ENCODE results near the gene BCAS3. TPM values are rescaled to one million over a fixed set of nuclear protein-coding genes. Genes with fewer than 3 reads are reported as not detected.

Gene BCAS3
- total RNA-seq, 4 donors from 2014 or later: 18.7 to 37.8 (median 24.9) TPM

DNA sequence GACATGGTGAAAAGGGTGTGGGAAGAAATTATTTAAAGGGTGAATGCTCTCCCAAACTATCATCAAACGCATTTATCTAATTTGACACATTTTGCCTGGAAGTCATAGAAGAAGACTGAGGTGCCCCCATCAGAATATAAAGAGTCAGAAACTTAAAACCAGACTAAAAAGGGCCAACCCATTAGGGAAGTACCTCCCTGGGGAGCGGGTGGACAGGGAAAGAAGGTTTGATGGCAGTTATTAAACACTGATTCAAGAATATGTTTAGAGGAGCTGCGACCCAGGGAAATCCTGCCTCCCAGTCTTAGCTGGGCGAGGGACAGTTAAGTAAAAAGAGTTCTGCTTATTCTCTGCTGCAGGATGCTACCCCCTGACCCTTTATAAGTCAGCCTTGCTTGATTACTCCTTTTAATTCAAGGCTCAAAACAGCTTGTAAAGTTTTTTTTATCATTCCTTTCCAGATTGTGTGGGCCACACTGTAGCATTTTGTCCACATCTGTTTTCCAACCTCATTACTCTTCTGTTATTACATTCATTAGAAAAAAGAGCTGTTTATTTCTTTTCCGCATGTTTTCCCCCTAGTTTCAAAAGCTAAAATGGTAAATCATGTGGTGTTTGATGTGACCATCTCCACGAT is 583.5 kb downstream of the BCAS3 start:
- no peak for ATAC-seq (ENCODE audit: low FRiP score)
- TF ChIP-seq, protein P1, sequence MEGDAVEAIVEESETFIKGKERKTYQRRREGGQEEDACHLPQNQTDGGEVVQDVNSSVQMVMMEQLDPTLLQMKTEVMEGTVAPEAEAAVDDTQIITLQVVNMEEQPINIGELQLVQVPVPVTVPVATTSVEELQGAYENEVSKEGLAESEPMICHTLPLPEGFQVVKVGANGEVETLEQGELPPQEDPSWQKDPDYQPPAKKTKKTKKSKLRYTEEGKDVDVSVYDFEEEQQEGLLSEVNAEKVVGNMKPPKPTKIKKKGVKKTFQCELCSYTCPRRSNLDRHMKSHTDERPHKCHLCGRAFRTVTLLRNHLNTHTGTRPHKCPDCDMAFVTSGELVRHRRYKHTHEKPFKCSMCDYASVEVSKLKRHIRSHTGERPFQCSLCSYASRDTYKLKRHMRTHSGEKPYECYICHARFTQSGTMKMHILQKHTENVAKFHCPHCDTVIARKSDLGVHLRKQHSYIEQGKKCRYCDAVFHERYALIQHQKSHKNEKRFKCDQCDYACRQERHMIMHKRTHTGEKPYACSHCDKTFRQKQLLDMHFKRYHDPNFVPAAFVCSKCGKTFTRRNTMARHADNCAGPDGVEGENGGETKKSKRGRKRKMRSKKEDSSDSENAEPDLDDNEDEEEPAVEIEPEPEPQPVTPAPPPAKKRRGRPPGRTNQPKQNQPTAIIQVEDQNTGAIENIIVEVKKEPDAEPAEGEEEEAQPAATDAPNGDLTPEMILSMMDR (IDR thresholded peaks at IDR 0.05): no peak

DNA sequence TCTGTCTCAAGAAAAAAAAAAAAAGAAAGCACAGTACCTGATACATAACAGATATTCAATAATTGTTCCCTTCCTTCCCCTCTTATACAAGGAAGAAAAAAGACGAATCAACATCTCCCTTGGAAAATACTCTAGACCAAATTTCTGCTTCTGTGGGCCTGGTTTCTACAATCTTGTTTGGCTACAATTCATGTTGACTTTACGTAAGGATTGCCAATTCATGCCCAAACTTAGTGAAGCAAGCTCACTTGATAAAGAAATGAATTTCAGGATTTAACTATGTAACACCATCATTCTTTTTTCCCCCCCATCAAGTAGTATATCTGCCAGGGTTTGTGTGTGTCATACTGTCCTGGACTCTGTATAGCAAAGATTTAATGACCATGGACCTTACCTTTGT is 587.7 kb downstream of the BCAS3 start:
- ATAC-seq (ENCODE audit: low FRiP score) (no peak), DNase-seq (ENCODE audit: low spot score) (no peak)
- TF ChIP-seq, protein P1 (IDR thresholded peaks at IDR 0.05): no peak

More for the DNA sequence above, 583.5 kb downstream of the BCAS3 start:
- DNase-seq (ENCODE audit: low spot score): no peak

DNA sequence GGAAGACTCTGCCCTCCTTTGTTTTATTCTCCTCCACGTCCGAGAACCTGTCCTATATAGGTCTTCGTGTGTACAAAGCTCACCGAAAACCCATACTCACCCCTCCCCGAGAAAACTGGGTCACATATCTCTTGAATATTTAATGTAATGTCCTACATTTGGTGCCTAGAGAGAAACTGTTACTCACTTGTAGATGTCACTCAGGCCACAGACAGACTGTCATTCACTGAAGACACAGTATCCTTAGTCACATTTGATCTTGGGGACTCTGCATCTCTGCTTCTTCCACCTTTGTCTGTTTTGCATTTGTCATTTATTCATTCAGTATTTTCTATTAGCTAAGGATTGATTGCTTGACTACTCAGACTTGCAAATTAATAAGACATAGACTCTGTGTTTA is 590.2 kb downstream of the BCAS3 start:
- TF ChIP-seq, protein P1 (IDR thresholded peaks at IDR 0.05): no peak
- no peak for DNase-seq (ENCODE audit: low spot score)
- ATAC-seq (ENCODE audit: low FRiP score): no peak

DNA sequence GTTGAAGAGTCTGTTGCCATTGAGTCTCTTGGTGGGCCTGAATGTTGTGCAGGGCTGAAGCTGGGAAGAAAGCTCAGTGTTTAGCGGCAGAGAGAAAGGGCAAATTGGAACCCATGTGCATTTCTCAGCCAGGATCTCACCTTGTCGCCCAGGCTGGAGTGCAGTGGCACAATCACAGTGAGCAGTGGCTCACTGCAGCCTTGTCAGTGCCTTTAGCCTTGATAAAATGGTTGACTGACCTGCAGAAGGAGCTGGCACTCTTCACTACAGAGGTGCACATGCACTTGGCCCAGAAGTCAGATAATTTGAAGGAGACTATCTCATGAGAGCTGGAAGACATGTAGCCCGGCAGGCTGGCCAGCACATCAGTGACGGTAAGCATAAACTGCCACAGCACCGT is 597.7 kb downstream of the BCAS3 start:
- DNase-seq (ENCODE audit: low spot score) (no peak), ATAC-seq (ENCODE audit: low FRiP score) (no peak)
- TF ChIP-seq, protein P1 (IDR thresholded peaks at IDR 0.05): no peak

DNA sequence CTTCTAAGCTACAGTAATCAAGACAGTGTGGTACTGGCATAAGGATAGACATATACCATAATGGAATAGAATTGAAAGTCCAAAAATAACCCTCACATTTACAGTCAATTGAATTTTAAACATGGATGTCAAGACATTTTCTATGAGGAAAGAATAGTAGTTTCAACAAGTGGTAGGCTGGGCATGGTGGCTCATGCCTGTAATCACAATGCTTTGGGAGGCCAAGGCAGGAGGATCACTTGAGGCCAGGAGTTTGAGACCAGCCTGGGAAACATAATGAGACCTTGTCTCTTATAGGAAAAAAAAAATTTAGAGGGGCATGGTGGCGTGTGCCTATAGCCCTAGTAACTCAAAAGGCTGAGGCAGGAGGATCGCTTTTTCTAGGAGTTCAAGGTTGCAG is 599.2 kb downstream of the BCAS3 start:
- no peak for ATAC-seq (ENCODE audit: low FRiP score)
- TF ChIP-seq, protein P1 (IDR thresholded peaks at IDR 0.05): no peak
- DNase-seq (ENCODE audit: low spot score): no peak

DNA sequence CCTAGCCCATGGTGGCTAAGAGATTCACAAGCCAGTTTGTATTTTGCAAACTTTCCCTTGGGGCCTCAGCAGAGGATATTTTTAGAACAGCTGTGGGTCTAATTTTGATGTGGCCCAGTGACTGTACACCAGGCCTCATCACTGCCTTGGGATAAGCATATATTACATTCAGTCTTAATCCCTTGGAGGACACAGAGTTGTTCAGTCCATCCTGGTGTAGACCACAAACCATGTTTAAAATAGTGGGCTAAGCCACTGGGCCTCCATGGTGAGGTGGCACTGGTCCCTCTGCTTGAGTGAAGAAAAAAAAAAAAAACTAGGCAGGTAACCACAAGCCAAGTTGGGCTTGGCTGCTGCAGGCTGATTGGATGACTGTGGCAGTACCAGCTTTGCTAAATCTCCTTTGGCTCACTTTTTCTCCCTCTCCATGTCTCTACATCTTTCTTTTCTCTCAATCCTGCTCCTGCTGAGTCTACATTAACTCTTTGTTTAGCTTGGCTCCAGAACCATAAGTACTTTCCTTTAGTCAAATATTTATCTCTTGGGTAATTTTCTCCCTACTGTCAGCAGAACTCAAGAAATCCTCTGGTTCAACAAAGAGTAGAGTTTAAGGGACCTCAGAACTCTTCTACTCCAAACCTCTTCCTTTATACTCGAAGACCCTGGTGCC is 602.0 kb downstream of the BCAS3 start:
- ATAC-seq (ENCODE audit: low FRiP score) (no peak), DNase-seq (ENCODE audit: low spot score) (no peak)
- TF ChIP-seq, protein P1 (IDR thresholded peaks at IDR 0.05): no peak

DNA sequence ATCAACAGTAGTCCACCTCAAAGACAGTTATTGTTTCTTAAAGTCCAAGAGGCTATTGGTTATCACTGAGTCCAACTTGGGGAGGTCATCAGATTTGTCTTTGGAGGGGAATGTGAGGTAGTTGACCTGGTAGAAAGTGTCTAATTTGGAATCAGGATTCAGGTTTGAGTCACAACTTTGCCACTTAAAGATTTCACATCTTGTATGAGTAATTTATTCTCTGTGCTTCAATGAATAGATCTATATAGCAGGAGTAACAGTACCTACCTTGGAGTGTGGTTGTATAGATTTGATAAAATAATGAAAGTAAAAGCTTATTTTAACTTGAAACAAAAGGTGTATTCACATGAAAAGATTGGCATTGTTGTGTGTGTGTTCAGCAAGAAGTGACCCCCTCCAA is 602.7 kb downstream of the BCAS3 start:
- DNase-seq (ENCODE audit: low spot score) (no peak), ATAC-seq (ENCODE audit: low FRiP score) (no peak)
- TF ChIP-seq, protein P1 (IDR thresholded peaks at IDR 0.05): no peak
